HG03045 (cell line): ENCODE data around the gene TJAP1.
"Not testable (repeated sequence)": the region's sequence is repeated elsewhere in the genome, so short reads cannot be mapped to it uniquely, and the experiment has no call there.

ENCODE experiments used
- ATAC-seq: cut with Tn5 transposase; IDR thresholded peaks from one replicate; pipeline ENCODE4 v1.9.1; 2021; ENCODE audit warnings: mild to moderate bottlenecking, moderate library complexity; ENCODE audit not compliant: unreplicated experiment

The TJAP1 gene

GRCh38 chr6:43478008-43478372 is 620 bp downstream of the TJAP1 start:
- ATAC-seq: no peak

- ATAC-seq: no peak
Measured at GRCh38 chr6:43481075-43481474, 3.7 kb downstream of the TJAP1 start.

- no peak for ATAC-seq
Measured at GRCh38 chr6:43481591-43482236, 4.3 kb downstream of the TJAP1 start.

- no peak for ATAC-seq
Measured at GRCh38 chr6:43488667-43489276, 11.4 kb downstream of the TJAP1 start.

GRCh38 chr6:43489277-43490072 is 12.1 kb downstream of the TJAP1 start:
- ATAC-seq: no peak

GRCh38 chr6:43490523-43490939 is 13.2 kb downstream of the TJAP1 start:
- ATAC-seq: no peak

- ATAC-seq: no peak
Measured at GRCh38 chr6:43491750-43492661, 14.6 kb downstream of the TJAP1 start.

GRCh38 chr6:43492673-43493072 is 15.3 kb downstream of the TJAP1 start:
- no peak for ATAC-seq

- ATAC-seq: no peak
Measured at GRCh38 chr6:43493230-43493629, 15.9 kb downstream of the TJAP1 start.

GRCh38 chr6:43493833-43494232 is 16.5 kb downstream of the TJAP1 start:
- ATAC-seq: no peak

GRCh38 chr6:43494321-43494720 is 17.0 kb downstream of the TJAP1 start:
- no peak for ATAC-seq

GRCh38 chr6:43494766-43495165 is 17.4 kb downstream of the TJAP1 start:
- ATAC-seq: no peak

GRCh38 chr6:43495409-43495941 is 18.1 kb downstream of the TJAP1 start:
- ATAC-seq: no peak

- no peak for ATAC-seq
Measured at GRCh38 chr6:43496370-43497128, 19.2 kb downstream of the TJAP1 start.

- no peak for ATAC-seq
Measured at GRCh38 chr6:43497129-43497396, 19.7 kb downstream of the TJAP1 start.

GRCh38 chr6:43497689-43498088 is 20.3 kb downstream of the TJAP1 start:
- ATAC-seq: no peak

- ATAC-seq: not testable (repeated sequence)
Measured at GRCh38 chr6:43498291-43498690, 20.9 kb downstream of the TJAP1 start.

- ATAC-seq: no peak
Measured at GRCh38 chr6:43499028-43499815, 21.9 kb downstream of the TJAP1 start.

- ATAC-seq: no peak
Measured at GRCh38 chr6:43500921-43501320, 23.6 kb downstream of the TJAP1 start.

- ATAC-seq: no peak
Measured at GRCh38 chr6:43502666-43503065, 25.3 kb downstream of the TJAP1 start.
